ENCODE results near the gene USP10. TPM values are rescaled to one million over a fixed set of nuclear protein-coding genes. Genes with fewer than 3 reads are reported as not detected.

USP10 gene
- total RNA-seq, 2 experiments from 2014 or later: 65.9 to 134 TPM

DNA sequence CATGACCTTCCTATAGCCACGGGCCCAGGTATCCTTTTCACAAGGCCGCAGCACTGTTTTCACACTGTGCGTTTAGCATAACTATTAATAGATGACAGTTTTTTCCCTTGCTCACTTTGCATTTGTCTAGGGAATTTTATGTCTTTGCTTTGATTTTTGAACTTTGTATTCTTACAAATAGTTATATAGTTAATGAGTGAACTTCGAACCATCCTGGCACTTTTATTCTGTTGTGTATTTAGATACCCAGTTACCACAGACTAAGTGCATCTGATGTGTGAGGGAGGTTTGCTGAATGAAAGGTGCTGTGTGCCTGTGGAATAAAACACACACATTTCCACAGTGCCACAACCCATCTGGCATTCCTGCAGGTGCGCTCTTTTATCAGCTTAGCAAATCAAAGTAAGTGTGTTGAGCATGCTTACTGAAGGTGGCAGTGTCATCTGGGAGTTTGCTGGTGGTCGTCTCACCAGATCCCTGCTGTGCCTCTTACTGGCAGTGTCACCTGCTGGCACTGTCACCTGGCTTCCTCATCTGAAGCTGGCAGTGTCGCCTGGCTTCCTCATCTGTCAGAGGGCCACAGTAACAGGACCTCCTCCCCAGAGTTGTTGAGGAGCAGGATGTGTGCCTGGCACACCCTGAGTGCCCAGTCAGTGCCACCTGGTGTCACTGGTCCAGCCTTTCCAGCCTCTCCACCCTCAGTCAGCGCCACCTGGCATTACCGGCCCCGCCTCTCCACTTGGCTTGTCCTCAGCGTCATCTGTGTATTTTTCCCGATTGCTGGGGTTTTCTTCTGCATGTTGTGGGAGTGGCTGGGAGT lies 37.6 kb downstream of the USP10 start:
- CTCF ChIA-PET (ENCODE audit: unreplicated experiment): interaction anchor here (0.7 to 1.6 kb wide), 4 partner anchors 8 to 115 kb away, joined by 3 to 6 read pairs (median 4); no protein-coding TSS in a partner anchor

DNA sequence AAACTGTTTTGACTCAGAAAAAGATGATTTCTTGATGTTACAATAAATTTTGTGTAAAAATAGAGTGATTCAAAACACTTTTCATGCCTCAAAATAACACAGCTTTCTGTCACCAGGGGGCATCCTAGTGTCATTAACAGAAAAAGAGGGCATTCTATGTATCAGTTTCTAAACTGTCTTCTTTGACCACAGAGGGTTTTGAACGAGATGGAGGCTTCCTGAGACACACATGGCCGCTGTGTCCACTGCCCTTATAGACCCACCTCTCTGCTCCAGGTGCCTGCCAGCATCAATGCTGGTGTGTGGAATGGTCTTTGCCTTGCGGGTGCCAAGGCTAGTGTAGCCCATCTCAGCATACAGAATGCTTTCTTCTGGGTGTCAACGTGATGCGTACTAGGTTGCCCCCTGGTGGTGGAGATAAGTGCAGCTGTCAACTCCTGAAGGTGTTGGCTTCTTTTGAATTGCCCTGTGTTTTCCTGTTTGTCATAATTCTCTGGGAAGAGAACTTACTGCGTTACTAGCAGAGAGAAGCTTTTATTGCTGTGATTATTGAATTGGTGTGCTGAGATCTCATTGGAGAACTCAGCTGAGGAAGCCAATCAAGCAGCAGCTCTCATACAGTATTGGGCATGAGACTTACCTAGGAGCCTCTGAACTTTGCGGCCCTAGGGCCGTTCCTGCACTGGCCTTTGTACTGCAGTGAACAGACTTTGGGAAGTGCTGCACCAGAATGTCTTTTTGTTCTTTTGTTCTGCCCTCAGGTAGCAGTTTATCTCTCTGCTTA lies 38.6 kb downstream of the USP10 start:
- H3K9me3 ChIP-seq (ENCODE audit: low read length): no peaks in the 10 kb centered on the region
- H4K20me1 ChIP-seq (ENCODE audit: insufficient read depth, low read length): peaks cover 16% of the 10 kb centered on the region; the same call in 1 of the 2 replicates
- TF ChIP-seq EZH2phosphoT487 (IDR thresholded peaks at IDR 0.05; ENCODE audit: borderline replicate concordance, low read depth, low read length): no peak
- TF ChIP-seq, protein P1, sequence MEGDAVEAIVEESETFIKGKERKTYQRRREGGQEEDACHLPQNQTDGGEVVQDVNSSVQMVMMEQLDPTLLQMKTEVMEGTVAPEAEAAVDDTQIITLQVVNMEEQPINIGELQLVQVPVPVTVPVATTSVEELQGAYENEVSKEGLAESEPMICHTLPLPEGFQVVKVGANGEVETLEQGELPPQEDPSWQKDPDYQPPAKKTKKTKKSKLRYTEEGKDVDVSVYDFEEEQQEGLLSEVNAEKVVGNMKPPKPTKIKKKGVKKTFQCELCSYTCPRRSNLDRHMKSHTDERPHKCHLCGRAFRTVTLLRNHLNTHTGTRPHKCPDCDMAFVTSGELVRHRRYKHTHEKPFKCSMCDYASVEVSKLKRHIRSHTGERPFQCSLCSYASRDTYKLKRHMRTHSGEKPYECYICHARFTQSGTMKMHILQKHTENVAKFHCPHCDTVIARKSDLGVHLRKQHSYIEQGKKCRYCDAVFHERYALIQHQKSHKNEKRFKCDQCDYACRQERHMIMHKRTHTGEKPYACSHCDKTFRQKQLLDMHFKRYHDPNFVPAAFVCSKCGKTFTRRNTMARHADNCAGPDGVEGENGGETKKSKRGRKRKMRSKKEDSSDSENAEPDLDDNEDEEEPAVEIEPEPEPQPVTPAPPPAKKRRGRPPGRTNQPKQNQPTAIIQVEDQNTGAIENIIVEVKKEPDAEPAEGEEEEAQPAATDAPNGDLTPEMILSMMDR (conservative IDR thresholded peaks at IDR 0.05; ENCODE audit: low read length): peak; percentile 99
- no peak overlapping the region for H3K27ac ChIP-seq (ENCODE audit: low read depth, low read length, poor library complexity, severe bottlenecking)
- peaks cover 22% of the 10 kb centered on the region for H3K4me1 ChIP-seq (ENCODE audit: insufficient read depth, low read length, poor library complexity, severe bottlenecking)
- DNase-seq (ENCODE audit: low spot score): peak; percentile 88
- POLR2A ChIA-PET: interaction anchor here (0.6 to 1.1 kb wide), 3 partner anchors 38 to 116 kb away, joined by 3 to 6 read pairs (median 4); no protein-coding TSS in a partner anchor
- no peak overlapping the region for H2AFZ ChIP-seq (ENCODE audit: low read length)
- BruUV-seq (replicated peaks): no TSS peak
- peaks cover 62% of the 10 kb centered on the region for H3K79me2 ChIP-seq (ENCODE audit: insufficient read depth, low read depth, low read length)
- H3K4me2 ChIP-seq (ENCODE audit: low read length): peak overlapping the region; percentile 43; the same call in 1 of the 2 replicates
- intact Hi-C loops (cut with micrococcal nuclease; ENCODE audit: unreplicated experiment): loop anchor here (1.0 to 5.0 kb wide), 3 partner anchors 66 to 234 kb away; no protein-coding TSS in a partner anchor
- peaks cover 78% of the 10 kb centered on the region for H3K36me3 ChIP-seq (ENCODE audit: insufficient read depth, low read length)
- H3K4me3 ChIP-seq (ENCODE audit: low read depth, low read length, poor library complexity, severe bottlenecking): no peak overlapping the region
- CTCF ChIA-PET (ENCODE audit: unreplicated experiment): interaction anchor here (0.6 to 1.6 kb wide), 10 partner anchors 8 to 654 kb away, joined by 3 to 7 read pairs (median 4); no protein-coding TSS in a partner anchor
- H3K9me2 ChIP-seq (ENCODE audit: insufficient read depth, low read length): no peaks in the 10 kb centered on the region

More for the DNA sequence above, 37.6 kb downstream of the USP10 start:
- peaks cover 77% of the 10 kb centered on the region for H3K36me3 ChIP-seq (ENCODE audit: insufficient read depth, low read length)
- H3K4me1 ChIP-seq (ENCODE audit: insufficient read depth, low read length, poor library complexity, severe bottlenecking): peaks cover 29% of the 10 kb centered on the region
- no peak overlapping the region for H3K4me3 ChIP-seq (ENCODE audit: low read depth, low read length, poor library complexity, severe bottlenecking)
- H3K79me2 ChIP-seq (ENCODE audit: insufficient read depth, low read depth, low read length): peaks cover 68% of the 10 kb centered on the region
- DNase-seq (ENCODE audit: low spot score): no peak
- H2AFZ ChIP-seq (ENCODE audit: low read length): no peak overlapping the region
- POLR2A ChIA-PET: interaction anchor here (0.5 kb wide), 1 partner anchor 113 kb away, joined by 3 read pairs; no protein-coding TSS in a partner anchor
- BruUV-seq (replicated peaks): no TSS peak
- H3K9me3 ChIP-seq (ENCODE audit: low read length): no peaks in the 10 kb centered on the region
- H4K20me1 ChIP-seq (ENCODE audit: insufficient read depth, low read length): peaks cover 16% of the 10 kb centered on the region; the same call in 1 of the 2 replicates
- no peak overlapping the region for H3K4me2 ChIP-seq (ENCODE audit: low read length)
- no peaks in the 10 kb centered on the region for H3K9me2 ChIP-seq (ENCODE audit: insufficient read depth, low read length)
- no peak overlapping the region for H3K27ac ChIP-seq (ENCODE audit: low read depth, low read length, poor library complexity, severe bottlenecking)
- intact Hi-C loops (cut with micrococcal nuclease; ENCODE audit: unreplicated experiment): loop anchor here (1.0 to 5.0 kb wide), 3 partner anchors 65 to 235 kb away; no protein-coding TSS in a partner anchor
- TF ChIP-seq EZH2phosphoT487 (IDR thresholded peaks at IDR 0.05; ENCODE audit: borderline replicate concordance, low read depth, low read length): no peak
- TF ChIP-seq, protein P1 (conservative IDR thresholded peaks at IDR 0.05; ENCODE audit: low read length): no peak

Measured in OCI-LY7 (cell line).